Cardiac muscle cell (in vitro differentiated cells and primary cell): Measurements from ENCODE around the gene KRTAP5-4. TPM values are rescaled to one million over a fixed set of nuclear protein-coding genes. Genes with fewer than 3 reads are reported as not detected.
"Not testable (repeated sequence)": the region's sequence is repeated elsewhere in the genome, so short reads cannot be mapped to it uniquely, and the experiment has no call there.

Source experiments
- DNase-seq, 2 donors: peaks; one replicate each; pipeline versions ENCODE4 v3.0.0 to v3.0.0-alpha.2; 2010 to 2017; ENCODE audit warnings: low read depth in 1 of 2, low spot score in 1 of 2
- H3K27ac ChIP-seq: fragments of 200-600 bp; sonication (generic); 2 replicates; pipeline ENCODE4 v1.5.1; 2016
- H3K27me3 ChIP-seq: fragments of 200-600 bp; sonication (generic); 2 replicates; pipeline ENCODE4 v1.6.0; 2016; ENCODE audit warnings: control low read depth
- H3K36me3 ChIP-seq: fragments of 200-600 bp; sonication (generic); 2 replicates; pipeline ENCODE4 v1.5.1; 2016; ENCODE audit warnings: control low read depth
- H3K4me1 ChIP-seq: fragments of 200-600 bp; sonication (generic); 2 replicates; pipeline ENCODE4 v1.8.1; 2017; ENCODE audit warnings: low read depth, mild to moderate bottlenecking, mixed run types
- H3K4me3 ChIP-seq: fragments of 200-600 bp; sonication (generic); 2 replicates; pipeline ENCODE4 v1.5.1; 2016; ENCODE audit warnings: mild to moderate bottlenecking
- H3K9me3 ChIP-seq: fragments of 200-600 bp; sonication (generic); 2 replicates; pipeline ENCODE4 v1.5.1; 2017; ENCODE audit warnings: low read depth, mild to moderate bottlenecking, control low read depth
- polyA plus RNA-seq: library from polyadenylated mRNA; unstranded; fragments of >200 nt; fragmentation: Nextera tagmentation; extraction: Ambion mirVana; gene quantifications from 2 replicates; pipeline ENCODE4 v1.2.1, GENCODE V29; 2016
- total RNA-seq: library from RNA; depleted of rRNA; stranded (reverse); fragments of >200 nt; gene quantifications from 2 replicates; pipeline ENCODE4 v1.2.3, GENCODE V29; 2016
- TF ChIP-seq, protein P1 (sequence below): IDR thresholded peaks from 2 replicates; pipeline ENCODE4 v1.5.1; 2012; ENCODE audit warnings: low read depth, mild to moderate bottlenecking, low read length

The KRTAP5-4 gene
- total and polyA plus RNA-seq, 2 experiments from 2014 or later: not detected

DNA sequence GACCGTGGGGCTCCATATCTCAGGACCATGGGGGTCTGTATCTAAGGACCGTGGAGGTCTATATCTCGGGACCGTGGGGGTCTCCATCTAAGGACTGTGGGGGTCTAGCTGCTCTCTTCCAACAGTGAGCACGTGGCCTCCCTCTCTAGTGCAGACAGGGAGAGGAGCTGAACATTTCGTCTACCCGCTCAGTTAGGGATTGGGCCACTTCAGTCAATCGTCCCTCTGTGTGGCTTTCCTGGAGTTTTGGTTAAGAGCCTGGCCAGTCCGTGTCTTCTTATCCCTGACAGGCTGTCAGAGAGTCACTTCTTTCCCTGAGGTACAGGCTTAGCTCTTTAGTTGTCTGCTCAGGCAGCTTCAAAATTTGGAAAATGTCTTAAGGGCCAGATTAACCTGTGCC, 40.0 kb downstream of the KRTAP5-4 start:
- Histone ChIP-seq H3K4me3 (no peak overlapping the region), H3K27ac (no peak overlapping the region), H3K27me3 (peaks cover 37% of the 10 kb centered on the region), H3K36me3 (no peaks in the 10 kb centered on the region), H3K4me1 (no peaks in the 10 kb centered on the region), H3K9me3 (no peaks in the 10 kb centered on the region)
- no peak for DNase-seq
- TF ChIP-seq, protein P1, sequence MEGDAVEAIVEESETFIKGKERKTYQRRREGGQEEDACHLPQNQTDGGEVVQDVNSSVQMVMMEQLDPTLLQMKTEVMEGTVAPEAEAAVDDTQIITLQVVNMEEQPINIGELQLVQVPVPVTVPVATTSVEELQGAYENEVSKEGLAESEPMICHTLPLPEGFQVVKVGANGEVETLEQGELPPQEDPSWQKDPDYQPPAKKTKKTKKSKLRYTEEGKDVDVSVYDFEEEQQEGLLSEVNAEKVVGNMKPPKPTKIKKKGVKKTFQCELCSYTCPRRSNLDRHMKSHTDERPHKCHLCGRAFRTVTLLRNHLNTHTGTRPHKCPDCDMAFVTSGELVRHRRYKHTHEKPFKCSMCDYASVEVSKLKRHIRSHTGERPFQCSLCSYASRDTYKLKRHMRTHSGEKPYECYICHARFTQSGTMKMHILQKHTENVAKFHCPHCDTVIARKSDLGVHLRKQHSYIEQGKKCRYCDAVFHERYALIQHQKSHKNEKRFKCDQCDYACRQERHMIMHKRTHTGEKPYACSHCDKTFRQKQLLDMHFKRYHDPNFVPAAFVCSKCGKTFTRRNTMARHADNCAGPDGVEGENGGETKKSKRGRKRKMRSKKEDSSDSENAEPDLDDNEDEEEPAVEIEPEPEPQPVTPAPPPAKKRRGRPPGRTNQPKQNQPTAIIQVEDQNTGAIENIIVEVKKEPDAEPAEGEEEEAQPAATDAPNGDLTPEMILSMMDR: no peak

DNA sequence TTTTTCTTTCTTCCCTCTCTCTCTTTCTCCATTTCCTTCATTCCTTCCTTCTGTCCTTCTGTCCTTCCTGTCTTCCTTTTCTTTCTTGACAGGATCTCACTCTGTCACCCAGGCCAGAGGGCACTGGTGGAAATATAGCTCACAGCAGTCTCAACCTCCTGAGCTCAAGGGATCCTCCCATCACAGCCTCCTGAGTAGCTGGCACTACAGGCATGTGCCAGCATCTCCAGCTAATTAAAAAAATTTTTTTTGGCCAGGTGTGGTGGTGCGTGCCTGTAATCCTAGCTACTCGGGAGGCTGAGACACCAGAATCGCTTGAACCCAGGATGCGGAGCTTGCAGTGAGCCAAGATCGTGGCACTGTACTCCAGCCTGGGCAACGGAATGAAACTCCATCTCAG, 45.1 kb downstream of the KRTAP5-4 start:
- no peak overlapping the region for H3K4me3 ChIP-seq
- H3K27me3 ChIP-seq: peaks cover 57% of the 10 kb centered on the region
- TF ChIP-seq, protein P1: no peak
- H3K9me3 ChIP-seq: no peaks in the 10 kb centered on the region
- no peaks in the 10 kb centered on the region for H3K36me3 ChIP-seq
- no peak for DNase-seq
- H3K27ac ChIP-seq: no peak overlapping the region
- peaks cover 3% of the 10 kb centered on the region for H3K4me1 ChIP-seq

DNA sequence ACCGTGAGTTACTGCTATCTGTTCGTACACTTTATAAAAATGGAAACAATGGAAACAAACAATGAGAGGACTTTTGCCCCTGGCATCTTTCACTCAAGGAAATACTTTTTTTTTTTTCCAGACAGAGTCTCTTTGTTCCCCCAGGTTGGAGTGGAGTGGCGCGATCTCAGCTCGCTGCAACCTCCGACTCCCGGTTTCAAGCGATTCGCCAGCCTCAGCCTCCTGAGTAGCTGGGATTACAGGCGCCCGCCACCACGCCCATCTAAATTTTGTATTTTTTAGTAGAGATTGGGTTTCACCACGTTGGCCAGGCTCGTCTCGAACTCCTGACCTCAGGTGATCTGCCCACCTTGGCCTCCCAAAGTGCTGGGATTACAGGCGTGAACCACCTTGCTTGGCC, 46.2 kb downstream of the KRTAP5-4 start:
- not testable (repeated sequence) for H3K9me3 ChIP-seq, H3K4me3 ChIP-seq, H3K4me1 ChIP-seq, H3K36me3 ChIP-seq, DNase-seq, H3K27ac ChIP-seq
- H3K27me3 ChIP-seq: peaks cover 67% of the 10 kb centered on the region

GRCh38 chr11:1574933-1575242, 47.0 kb downstream of the KRTAP5-4 start:
- Histone ChIP-seq H3K27me3 (peaks cover 75% of the 10 kb centered on the region), H3K27ac (no peak overlapping the region), H3K4me3 (no peak overlapping the region), H3K36me3 (no peaks in the 10 kb centered on the region), H3K9me3 (no peaks in the 10 kb centered on the region), H3K4me1 (peaks cover 3% of the 10 kb centered on the region)
- TF ChIP-seq, protein P1: no peak
- no peak for DNase-seq

DNA sequence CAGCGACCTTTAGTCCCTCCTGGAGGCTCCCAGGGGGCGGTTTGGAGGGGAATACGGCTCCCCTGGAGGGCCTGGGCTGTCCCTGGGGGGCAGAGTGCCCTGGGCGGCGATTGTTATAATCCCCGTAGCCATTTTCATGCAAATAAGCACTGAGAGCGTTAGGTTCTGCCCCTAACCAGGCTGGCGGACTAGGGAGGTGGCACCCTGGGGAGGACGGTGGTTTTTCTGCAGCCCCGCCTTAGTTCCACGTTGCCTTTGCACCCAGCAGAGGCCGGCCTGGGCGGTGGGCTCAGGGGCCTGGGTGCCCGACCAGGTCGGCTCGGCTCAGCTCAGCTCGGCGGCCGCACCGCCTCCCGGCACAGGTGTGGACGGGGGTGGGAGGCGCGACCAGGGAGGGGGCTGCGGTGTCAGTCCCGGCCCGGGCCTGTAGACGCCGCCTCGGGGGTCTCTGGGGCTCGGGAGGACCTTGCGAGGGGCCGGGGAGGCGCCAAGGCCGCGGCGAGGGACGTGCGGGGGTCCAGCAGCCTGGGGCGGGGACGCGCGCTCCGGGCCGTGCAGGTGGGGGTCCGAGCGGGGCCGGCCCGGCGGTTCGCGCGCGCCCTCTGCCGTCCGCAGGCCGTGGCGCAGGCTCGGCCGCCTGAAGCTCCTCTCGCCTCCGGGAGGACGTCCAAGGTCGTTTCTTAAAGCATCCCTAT, 47.6 kb downstream of the KRTAP5-4 start:
- DNase-seq: peak; percentile 47 to 73
- Histone ChIP-seq H3K4me3 (peak overlapping the region; percentile 35), H3K27ac (no peak overlapping the region)

DNA sequence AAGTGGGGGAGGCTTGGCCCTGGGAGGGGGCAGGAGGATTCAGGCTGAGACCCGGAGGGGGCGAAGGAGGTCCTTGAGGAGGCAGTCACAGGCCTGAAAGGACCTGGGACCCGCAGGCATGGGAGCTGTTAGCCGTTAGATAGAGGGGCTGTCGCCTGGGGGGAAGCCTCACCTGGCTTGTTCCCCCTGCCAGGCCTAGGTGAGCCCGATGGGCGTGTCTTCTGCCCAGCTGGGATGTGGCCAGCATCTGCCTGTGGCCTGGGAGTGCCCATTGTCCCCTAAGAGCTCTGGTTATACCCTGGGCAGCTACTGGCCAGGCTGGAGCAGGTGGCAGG, 48.1 kb downstream of the KRTAP5-4 start:
- peaks cover 3% of the 10 kb centered on the region for H3K4me1 ChIP-seq
- TF ChIP-seq, protein P1: no peak
- peaks cover 86% of the 10 kb centered on the region for H3K27me3 ChIP-seq
- H3K36me3 ChIP-seq: no peaks in the 10 kb centered on the region
- no peaks in the 10 kb centered on the region for H3K9me3 ChIP-seq
- H3K4me3 ChIP-seq: peak overlapping the region; percentile 35
- no peak overlapping the region for H3K27ac ChIP-seq
- DNase-seq: no peak

More for the DNA sequence above, 47.6 kb downstream of the KRTAP5-4 start:
- H3K36me3 ChIP-seq: no peaks in the 10 kb centered on the region
- TF ChIP-seq, protein P1: peak; percentile 66
- H3K27me3 ChIP-seq: peaks cover 80% of the 10 kb centered on the region
- no peaks in the 10 kb centered on the region for H3K9me3 ChIP-seq
- H3K4me1 ChIP-seq: peaks cover 3% of the 10 kb centered on the region
